HepG2 (cell line): ENCODE measurements around the gene LRRC10B. TPM values are rescaled to one million over a fixed set of nuclear protein-coding genes. Genes with fewer than 3 reads are reported as not detected.

Experiments used
- BCL6 ChIP-seq: IDR thresholded peaks from 2 replicates; pipeline ENCODE4 v1.6.1; 2016; ENCODE audit warnings: missing genetic modification reagents, missing compliant biosample characterization
- CBX2 ChIP-seq, 2 experiments: fragments of 200-600 bp in 1 of 2; sonication (generic); formaldehyde crosslinking in 1 of 2; IDR thresholded peaks; 2 replicates each; pipeline versions ENCODE4 v1.7.0 to v1.8.1; 2018 to 2022; ENCODE audit warnings: low read depth in 2 of 2, low read length in 1 of 2, mild to moderate bottlenecking in 1 of 2, missing genetic modification reagents in 1 of 2
- CHD2 ChIP-seq: IDR thresholded peaks from 2 replicates; pipeline ENCODE4 v1.6.1; 2011; ENCODE audit warnings: low read depth, low read length, improper control_type of control experiment
- CHD4 ChIP-seq: fragments of 200-600 bp; sonication (generic); IDR thresholded peaks from 2 replicates; pipeline ENCODE4 v1.7.0; 2017; ENCODE audit warnings: mild to moderate bottlenecking, low read length, borderline replicate concordance
- CREM ChIP-seq, 2 experiments: sonication (generic) in 1 of 2; formaldehyde crosslinking in 1 of 2; IDR thresholded peaks; 2 replicates each; pipeline versions ENCODE4 v1.4.0 to v1.6.1; 2016 to 2020; ENCODE audit warnings: antibody characterized with exemption in 1 of 2, mild to moderate bottlenecking in 1 of 2, missing genetic modification reagents in 1 of 2
- HOXA3 ChIP-seq: sonication (generic); formaldehyde crosslinking; IDR thresholded peaks from 2 replicates; pipeline ENCODE4 v1.5.0; 2020; ENCODE audit warnings: missing genetic modification reagents
- RFXAP ChIP-seq: sonication (generic); formaldehyde crosslinking; IDR thresholded peaks from 2 replicates; pipeline ENCODE4 v1.4.0; 2020; ENCODE audit warnings: missing genetic modification reagents, borderline replicate concordance
- SALL1 ChIP-seq: sonication (generic); formaldehyde crosslinking; IDR thresholded peaks from 2 replicates; pipeline ENCODE4 v1.8.0; 2022; ENCODE audit warnings: mild to moderate bottlenecking, missing genetic modification reagents
- SAP130 ChIP-seq: IDR thresholded peaks from 2 replicates; pipeline ENCODE4 v1.6.1; 2016; ENCODE audit warnings: low read depth
- SRSF4 ChIP-seq: fragments of 200-400 bp; formaldehyde crosslinking; IDR thresholded peaks from one replicate; pipeline ENCODE4 v1.6.1; 2018; ENCODE audit warnings: mild to moderate bottlenecking, low read depth, low read length, moderate library complexity; ENCODE audit not compliant: poor library complexity, severe bottlenecking
- ZFP36L1 ChIP-seq: sonication (generic); formaldehyde crosslinking; IDR thresholded peaks from 2 replicates; pipeline ENCODE4 v1.8.0; 2022; ENCODE audit warnings: mild to moderate bottlenecking, missing genetic modification reagents, moderate library complexity
- ZNF317 ChIP-seq: sonication (generic); formaldehyde crosslinking; IDR thresholded peaks from 2 replicates; pipeline ENCODE4 v1.5.0; 2020; ENCODE audit warnings: mild to moderate bottlenecking, missing genetic modification reagents
- ZNF510 ChIP-seq: sonication (generic); formaldehyde crosslinking; IDR thresholded peaks from 2 replicates; pipeline ENCODE4 v1.4.0; 2020; ENCODE audit warnings: low read depth, mild to moderate bottlenecking, missing genetic modification reagents
- ZNF569 ChIP-seq: sonication (generic); formaldehyde crosslinking; IDR thresholded peaks from 2 replicates; pipeline ENCODE4 v1.5.0; 2020; ENCODE audit warnings: mild to moderate bottlenecking, missing genetic modification reagents, moderate library complexity, borderline replicate concordance
- ZNF615 ChIP-seq: sonication (generic); formaldehyde crosslinking; IDR thresholded peaks from 2 replicates; pipeline ENCODE4 v1.5.0; 2020; ENCODE audit warnings: mild to moderate bottlenecking, missing genetic modification reagents, borderline replicate concordance
- ZNF777 ChIP-seq: sonication (generic); formaldehyde crosslinking; IDR thresholded peaks from 2 replicates; pipeline ENCODE4 v1.4.0; 2020; ENCODE audit warnings: missing genetic modification reagents
- polyA plus RNA-seq, 8 experiments: library from polyadenylated mRNA; depleted of rRNA in 3 of 8; stranded (reverse) in 7 of 8; unstranded in 1 of 8; fragments of >200 nt; fragmentation: Illumina TruSeq in 4 of 8; extraction: Trizol in 4 of 8; gene quantifications; 2 replicates each; pipeline versions ENCODE4 v1.2.1 to v1.2.3, GENCODE V29; 2011 to 2016; ENCODE audit warnings: low read depth in 4 of 8, missing spikeins in 1 of 8, mixed read lengths in 1 of 8; ENCODE audit not compliant: insufficient read depth in 1 of 8
- total RNA-seq, 5 experiments: library from RNA; depleted of rRNA; stranded (reverse); fragments of >200 nt; fragmentation: Illumina TruSeq; extraction: Trizol; gene quantifications; 2 replicates each; pipeline ENCODE4 v1.2.3, GENCODE V29; 2016; ENCODE audit warnings: low read depth in 1 of 5
- TF ChIP-seq, protein P1 (sequence below): sonication (generic); formaldehyde crosslinking; IDR thresholded peaks from 2 replicates; pipeline ENCODE4 v1.4.0; 2020; ENCODE audit warnings: missing genetic modification reagents
- TF ChIP-seq, protein P2 (sequence below): sonication (generic); formaldehyde crosslinking; IDR thresholded peaks from 2 replicates; pipeline ENCODE4 v1.5.0; 2020; ENCODE audit warnings: mild to moderate bottlenecking, missing genetic modification reagents
- TF ChIP-seq, protein P3 (sequence below): sonication (generic); formaldehyde crosslinking; IDR thresholded peaks from 2 replicates; pipeline ENCODE4 v1.4.0; 2020; ENCODE audit warnings: missing genetic modification reagents, borderline replicate concordance
- TF ChIP-seq, protein P4 (sequence below): sonication (generic); formaldehyde crosslinking; IDR thresholded peaks from 2 replicates; pipeline ENCODE4 v1.8.1; 2023; ENCODE audit warnings: mild to moderate bottlenecking, missing genetic modification reagents
- TF ChIP-seq, protein P5 (sequence below): sonication (generic); formaldehyde crosslinking; IDR thresholded peaks from 2 replicates; pipeline ENCODE4 v1.4.0; 2020; ENCODE audit warnings: missing genetic modification reagents

The LRRC10B gene
- total and polyA plus RNA-seq, 2 of the 13 experiments (the other 11 are each of a cell fraction or from before 2014, with no cell fraction given), result not detected

DNA sequence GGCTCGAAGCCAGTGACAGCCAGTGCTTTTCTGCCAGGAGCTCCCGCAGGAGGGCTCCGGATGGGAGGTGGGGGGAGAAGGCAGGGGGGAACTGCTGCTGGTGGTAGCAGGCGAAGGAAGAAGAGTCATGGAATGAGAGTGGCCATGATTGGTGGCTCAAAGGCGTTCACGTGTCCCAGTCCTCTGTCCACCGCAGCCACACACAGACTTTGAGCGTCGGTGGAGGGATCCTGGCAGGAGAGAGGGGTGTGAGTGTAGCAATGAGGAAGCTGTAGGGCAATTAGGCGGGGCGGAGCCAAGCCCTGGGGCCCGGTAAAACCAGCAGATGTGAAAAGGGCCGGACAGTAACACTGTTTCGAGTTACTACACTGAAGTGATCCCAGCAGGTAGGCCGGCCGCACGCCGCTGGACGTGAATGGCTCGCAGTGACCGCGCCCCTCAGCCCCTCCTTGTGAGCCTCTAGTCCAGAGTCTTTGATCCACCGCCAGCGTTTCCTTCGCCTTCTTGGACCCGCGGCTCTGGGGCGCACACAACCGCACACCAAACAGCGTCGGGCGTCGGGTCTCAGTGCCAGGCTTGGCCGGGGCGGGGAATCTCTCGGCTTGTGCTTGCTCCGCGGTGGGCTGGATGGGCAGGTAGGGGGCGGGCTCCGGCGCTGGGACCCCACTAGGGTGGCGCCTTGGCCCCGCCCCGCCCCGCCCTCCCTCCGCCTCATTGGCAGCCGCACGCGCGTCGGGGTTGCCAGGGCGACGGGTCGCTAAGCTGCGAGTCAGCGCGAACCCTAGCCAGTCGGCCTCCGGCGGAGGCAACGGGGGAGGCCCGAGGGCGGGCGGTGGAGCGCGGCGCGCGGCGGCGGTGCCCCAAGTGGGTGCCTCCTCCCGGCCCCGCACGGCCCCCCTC is at the start of gene LRRC10B (continued):
- TF ChIP-seq, protein P1, sequence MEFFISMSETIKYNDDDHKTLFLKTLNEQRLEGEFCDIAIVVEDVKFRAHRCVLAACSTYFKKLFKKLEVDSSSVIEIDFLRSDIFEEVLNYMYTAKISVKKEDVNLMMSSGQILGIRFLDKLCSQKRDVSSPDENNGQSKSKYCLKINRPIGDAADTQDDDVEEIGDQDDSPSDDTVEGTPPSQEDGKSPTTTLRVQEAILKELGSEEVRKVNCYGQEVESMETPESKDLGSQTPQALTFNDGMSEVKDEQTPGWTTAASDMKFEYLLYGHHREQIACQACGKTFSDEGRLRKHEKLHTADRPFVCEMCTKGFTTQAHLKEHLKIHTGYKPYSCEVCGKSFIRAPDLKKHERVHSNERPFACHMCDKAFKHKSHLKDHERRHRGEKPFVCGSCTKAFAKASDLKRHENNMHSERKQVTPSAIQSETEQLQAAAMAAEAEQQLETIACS (CRISPR knock-in tag), result no peak
- TF ChIP-seq SAP130 (CRISPR knock-in tag), result peak; percentile 35
- no peak for TF ChIP-seq CREM (IDR thresholded peaks at IDR 0.05)
- TF ChIP-seq CREM (CRISPR knock-in tag; IDR thresholded peaks at IDR 0.05), result no peak
- no peak for TF ChIP-seq ZFP36L1 (CRISPR knock-in tag)
- TF ChIP-seq, protein P2, sequence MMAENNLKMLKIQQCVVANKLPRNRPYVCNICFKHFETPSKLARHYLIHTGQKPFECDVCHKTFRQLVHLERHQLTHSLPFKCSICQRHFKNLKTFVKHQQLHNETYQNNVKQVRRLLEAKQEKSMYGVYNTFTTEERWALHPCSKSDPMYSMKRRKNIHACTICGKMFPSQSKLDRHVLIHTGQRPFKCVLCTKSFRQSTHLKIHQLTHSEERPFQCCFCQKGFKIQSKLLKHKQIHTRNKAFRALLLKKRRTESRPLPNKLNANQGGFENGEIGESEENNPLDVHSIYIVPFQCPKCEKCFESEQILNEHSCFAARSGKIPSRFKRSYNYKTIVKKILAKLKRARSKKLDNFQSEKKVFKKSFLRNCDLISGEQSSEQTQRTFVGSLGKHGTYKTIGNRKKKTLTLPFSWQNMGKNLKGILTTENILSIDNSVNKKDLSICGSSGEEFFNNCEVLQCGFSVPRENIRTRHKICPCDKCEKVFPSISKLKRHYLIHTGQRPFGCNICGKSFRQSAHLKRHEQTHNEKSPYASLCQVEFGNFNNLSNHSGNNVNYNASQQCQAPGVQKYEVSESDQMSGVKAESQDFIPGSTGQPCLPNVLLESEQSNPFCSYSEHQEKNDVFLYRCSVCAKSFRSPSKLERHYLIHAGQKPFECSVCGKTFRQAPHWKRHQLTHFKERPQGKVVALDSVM (CRISPR knock-in tag), result peak; percentile 94
- TF ChIP-seq, protein P3, sequence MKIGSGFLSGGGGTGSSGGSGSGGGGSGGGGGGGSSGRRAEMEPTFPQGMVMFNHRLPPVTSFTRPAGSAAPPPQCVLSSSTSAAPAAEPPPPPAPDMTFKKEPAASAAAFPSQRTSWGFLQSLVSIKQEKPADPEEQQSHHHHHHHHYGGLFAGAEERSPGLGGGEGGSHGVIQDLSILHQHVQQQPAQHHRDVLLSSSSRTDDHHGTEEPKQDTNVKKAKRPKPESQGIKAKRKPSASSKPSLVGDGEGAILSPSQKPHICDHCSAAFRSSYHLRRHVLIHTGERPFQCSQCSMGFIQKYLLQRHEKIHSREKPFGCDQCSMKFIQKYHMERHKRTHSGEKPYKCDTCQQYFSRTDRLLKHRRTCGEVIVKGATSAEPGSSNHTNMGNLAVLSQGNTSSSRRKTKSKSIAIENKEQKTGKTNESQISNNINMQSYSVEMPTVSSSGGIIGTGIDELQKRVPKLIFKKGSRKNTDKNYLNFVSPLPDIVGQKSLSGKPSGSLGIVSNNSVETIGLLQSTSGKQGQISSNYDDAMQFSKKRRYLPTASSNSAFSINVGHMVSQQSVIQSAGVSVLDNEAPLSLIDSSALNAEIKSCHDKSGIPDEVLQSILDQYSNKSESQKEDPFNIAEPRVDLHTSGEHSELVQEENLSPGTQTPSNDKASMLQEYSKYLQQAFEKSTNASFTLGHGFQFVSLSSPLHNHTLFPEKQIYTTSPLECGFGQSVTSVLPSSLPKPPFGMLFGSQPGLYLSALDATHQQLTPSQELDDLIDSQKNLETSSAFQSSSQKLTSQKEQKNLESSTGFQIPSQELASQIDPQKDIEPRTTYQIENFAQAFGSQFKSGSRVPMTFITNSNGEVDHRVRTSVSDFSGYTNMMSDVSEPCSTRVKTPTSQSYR, result no peak
- peak; percentile 9; the same call in 1 of the 2 replicates for TF ChIP-seq SALL1 (CRISPR knock-in tag)
- TF ChIP-seq RFXAP (CRISPR knock-in tag), result 0 out of 2 replicates have a peak, but pooled peaks have one; percentile 19
- TF ChIP-seq, protein P4, sequence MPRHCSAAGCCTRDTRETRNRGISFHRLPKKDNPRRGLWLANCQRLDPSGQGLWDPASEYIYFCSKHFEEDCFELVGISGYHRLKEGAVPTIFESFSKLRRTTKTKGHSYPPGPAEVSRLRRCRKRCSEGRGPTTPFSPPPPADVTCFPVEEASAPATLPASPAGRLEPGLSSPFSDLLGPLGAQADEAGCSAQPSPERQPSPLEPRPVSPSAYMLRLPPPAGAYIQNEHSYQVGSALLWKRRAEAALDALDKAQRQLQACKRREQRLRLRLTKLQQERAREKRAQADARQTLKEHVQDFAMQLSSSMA, result no peak
- TF ChIP-seq SRSF4, result no peak
- TF ChIP-seq, protein P5, sequence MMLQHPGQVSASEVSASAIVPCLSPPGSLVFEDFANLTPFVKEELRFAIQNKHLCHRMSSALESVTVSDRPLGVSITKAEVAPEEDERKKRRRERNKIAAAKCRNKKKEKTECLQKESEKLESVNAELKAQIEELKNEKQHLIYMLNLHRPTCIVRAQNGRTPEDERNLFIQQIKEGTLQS, result no peak
- TF ChIP-seq BCL6 (CRISPR knock-in tag), result no peak
- no peak for TF ChIP-seq ZNF569 (CRISPR knock-in tag)
- TF ChIP-seq ZNF317 (CRISPR knock-in tag), result no peak
- no peak for TF ChIP-seq CHD2
- TF ChIP-seq ZNF615 (CRISPR knock-in tag), result no peak
- TF ChIP-seq CHD4, result no peak
- 0 out of 2 replicates have a peak, but pooled peaks have one; percentile 15 for TF ChIP-seq HOXA3 (CRISPR knock-in tag)
- peak; percentile 77 for TF ChIP-seq ZNF777 (CRISPR knock-in tag)
- no peak for TF ChIP-seq ZNF510 (CRISPR knock-in tag)
- TF ChIP-seq CBX2 (IDR thresholded peaks at IDR 0.05; ENCODE audit: low read depth, low read length), result no peak
- TF ChIP-seq CBX2 (CRISPR knock-in tag; IDR thresholded peaks at IDR 0.05; ENCODE audit: low read depth), result no peak
